HG03064 (cell line): ENCODE results near the gene CLCA2.

Source experiments
- ATAC-seq: cut with Tn5 transposase; IDR thresholded peaks from one replicate; pipeline ENCODE4 v1.9.1; 2021; ENCODE audit warnings: low read depth; ENCODE audit not compliant: unreplicated experiment

The CLCA2 gene

DNA sequence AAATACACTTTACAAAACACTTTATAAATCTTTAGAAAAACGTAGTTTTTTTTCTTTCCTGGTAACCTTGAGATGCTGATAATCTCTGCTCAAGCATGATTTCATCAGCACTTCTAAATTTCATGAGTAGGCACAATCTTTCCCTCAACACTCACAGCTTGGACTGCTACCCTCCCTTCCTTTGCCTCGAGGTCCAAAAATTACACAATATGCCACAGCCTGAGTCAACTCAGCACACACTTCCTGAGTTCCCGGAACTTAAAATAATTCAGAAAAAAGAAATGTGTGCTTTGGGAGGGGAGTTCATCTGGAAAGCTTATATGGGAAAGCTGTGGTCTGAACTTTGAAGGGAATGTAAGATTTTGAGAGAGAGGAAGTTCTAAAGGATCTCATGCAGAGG is 5.9 kb downstream of the CLCA2 start:
- ATAC-seq = no peak

GRCh38 chr1:86430376-86430775 is 6.4 kb downstream of the CLCA2 start:
- ATAC-seq = no peak

GRCh38 chr1:86434059-86434458 is 10.1 kb downstream of the CLCA2 start:
- ATAC-seq = no peak

DNA sequence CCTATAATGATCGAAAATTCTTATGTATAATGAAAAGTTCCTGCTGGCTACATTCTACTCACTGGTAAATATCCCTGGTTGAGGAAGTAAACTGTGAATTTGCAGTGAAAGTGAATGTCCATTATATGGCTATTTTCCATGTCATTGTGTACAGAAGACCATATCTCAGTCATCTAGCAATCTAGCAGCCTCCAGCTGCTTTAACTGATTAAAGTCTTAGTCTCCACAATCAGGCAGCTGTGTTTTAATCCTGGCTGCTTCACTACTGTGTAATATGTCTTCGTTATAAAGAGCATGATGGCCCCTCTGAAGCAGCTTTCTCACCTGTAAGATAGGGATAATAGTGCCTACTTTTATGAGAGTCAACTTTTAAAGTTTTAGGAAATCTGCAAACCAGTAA is 11.4 kb downstream of the CLCA2 start:
- ATAC-seq = no peak

DNA sequence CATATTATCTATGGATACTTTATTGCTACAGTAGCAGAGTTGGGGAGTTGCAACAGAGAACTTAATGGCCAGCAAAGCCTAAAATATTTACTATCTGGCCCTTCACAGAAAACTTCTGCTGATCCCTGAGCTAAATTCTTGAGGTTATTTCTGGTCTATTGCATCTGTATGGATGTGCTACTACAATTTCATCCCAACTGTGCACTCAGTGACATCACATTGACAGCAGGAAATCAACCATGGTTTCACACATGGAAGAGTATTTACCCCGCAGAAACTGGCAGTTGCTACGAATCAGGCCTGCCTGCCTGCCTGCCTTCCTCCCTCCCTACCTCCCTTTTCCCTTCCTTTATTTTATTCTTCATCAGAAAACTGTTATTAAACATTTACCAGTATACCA is 12.1 kb downstream of the CLCA2 start:
- no peak for ATAC-seq

DNA sequence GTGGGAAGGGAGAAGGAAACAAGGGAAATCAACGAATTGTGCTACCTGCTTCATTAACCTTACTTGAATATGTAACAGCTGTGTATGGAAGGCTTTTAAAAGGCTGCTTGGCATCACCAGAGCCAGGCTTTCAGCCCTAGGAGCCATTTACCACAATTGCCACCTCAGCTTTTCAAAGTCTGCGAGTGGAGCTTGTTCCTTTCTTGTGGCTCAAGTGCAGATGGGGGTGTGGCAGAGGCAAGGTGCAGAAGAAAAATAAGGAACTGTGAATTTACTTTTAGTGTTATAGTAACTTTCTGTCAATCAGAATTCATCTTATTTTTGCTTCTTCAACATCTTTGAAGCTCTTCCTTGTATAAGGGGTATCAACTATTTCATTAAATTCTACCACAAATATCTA is 17.6 kb downstream of the CLCA2 start:
- ATAC-seq = no peak

DNA sequence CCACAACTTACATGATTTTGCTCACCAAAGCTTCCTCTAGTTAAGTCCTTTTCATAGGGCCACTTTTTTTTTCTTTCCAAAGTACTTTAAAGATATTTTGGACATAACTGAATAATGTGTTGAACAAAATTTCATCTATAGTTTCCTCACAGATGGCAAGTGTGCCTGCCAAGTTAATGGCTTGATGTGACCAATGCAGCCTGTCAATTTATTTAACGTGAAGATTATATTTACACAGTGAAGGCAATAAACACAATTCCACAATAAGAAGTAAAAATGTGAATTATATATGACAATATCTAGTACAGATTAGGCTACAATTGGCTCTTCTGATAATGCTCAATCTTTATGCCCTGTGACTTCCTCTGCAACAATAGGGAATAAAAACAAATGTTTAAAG is 18.0 kb downstream of the CLCA2 start:
- ATAC-seq = no peak

DNA sequence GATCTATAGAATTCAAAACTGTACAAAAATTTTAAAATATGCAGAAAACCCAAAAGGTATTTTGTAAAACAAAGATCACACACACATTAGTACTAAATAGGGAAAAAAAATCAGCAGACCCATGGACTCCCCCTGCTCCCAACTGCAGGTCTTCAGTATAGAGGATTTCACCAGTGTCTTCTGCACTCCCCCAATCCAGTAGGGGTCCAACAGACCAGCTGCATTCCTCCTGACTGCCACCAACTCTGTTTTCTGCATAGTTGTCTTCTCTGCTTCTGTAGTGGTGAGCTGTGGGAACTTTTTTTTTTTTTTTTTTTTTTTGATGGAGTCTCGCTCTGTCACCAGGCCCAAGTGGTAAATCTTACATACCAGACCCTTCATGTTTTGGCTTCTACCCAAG is 21.9 kb downstream of the CLCA2 start:
- ATAC-seq = no peak

DNA sequence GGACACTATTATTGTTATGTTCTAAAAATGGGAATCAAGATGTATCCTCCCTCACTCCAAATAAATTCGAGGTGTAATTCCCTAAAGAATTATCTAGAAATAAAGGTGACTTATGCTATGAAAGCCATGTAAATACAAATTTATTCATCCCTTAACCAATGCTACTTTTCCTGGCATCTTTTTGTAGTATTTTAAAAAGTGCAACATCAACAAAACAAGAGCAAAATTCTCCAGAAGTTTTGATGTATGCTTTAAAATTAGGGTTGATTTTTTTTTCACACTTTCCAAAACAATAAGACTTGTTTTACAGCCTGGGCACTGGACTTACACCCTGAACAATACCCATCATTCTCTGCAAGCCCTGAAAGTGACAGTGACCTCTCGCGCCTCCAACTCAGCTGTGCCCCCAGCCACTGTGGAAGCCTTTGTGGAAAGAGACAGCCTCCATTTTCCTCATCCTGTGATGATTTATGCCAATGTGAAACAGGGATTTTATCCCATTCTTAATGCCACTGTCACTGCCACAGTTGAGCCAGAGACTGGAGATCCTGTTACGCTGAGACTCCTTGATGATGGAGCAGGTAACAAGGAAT is 23.3 kb downstream of the CLCA2 start:
- ATAC-seq = no peak

- no peak for ATAC-seq
Measured at GRCh38 chr1:86448670-86449069, 24.7 kb downstream of the CLCA2 start.

DNA sequence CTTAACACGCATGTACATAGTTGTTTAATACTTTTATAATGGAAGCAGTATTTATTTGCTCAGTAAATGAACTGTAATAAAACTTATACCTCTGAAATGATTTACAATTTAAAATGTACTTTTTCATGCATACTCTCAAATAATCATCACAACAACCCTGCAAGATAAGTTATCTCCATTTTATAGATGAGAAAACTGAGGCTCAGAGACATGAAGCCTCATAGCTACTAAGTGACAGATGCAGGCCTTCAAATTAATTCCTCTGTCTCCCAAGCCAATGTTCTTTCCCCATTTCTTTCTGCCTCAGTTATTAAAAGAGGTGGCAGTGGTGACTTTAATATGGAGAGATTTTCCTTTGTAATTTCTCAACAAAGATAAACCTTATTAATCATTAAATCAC is 25.1 kb downstream of the CLCA2 start:
- ATAC-seq = no peak

- no peak for ATAC-seq
Measured at GRCh38 chr1:86450847-86451246, 26.9 kb downstream of the CLCA2 start.

DNA sequence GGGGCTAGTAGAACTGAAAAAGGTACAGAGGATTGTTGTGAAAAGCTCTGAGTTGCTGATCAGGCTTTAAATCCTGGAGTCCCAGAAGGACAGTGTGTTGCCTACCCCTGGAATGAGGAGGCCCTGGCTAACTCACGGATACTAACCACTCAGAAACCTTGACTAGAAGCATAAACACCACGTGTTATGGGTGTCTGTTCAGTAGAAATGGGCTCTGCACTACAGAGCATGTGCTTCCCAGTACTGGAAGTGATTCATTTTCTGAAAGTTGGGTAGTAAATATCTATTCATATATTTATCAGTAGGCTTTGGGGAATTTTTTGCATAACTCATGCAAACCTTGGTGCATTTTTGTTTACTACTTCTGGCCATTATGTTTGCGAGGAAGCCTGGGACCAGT is 29.7 kb downstream of the CLCA2 start:
- no peak for ATAC-seq

DNA sequence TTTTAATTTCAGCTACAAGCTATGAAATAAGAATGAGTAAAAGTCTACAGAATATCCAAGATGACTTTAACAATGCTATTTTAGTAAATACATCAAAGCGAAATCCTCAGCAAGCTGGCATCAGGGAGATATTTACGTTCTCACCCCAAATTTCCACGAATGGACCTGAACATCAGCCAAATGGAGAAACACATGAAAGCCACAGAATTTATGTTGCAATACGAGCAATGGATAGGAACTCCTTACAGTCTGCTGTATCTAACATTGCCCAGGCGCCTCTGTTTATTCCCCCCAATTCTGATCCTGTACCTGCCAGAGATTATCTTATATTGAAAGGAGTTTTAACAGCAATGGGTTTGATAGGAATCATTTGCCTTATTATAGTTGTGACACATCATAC is 31.1 kb downstream of the CLCA2 start:
- no peak for ATAC-seq

DNA sequence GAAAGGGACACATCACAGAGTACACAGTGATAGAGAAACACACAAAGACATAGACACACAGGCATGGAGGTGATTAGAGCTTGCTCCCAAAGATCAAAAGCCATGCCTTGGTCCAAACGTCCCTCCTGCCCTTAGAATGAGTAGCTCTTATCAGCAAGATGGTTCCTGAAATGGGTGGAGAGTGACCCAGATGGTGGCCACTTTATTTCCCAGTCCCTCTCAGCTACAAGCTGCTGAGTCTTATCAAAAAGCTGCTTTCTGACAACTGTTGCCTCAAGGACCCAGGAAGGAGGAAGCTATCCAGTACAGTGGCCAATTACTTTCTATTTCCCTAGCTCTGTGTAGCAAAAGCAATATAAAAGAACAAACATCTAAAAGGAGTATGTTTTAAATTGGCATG is 37.0 kb downstream of the CLCA2 start:
- no peak for ATAC-seq

GRCh38 chr1:86461482-86461881 is 37.5 kb downstream of the CLCA2 start:
- no peak for ATAC-seq

GRCh38 chr1:86464819-86465218 is 40.8 kb downstream of the CLCA2 start:
- ATAC-seq = no peak

- ATAC-seq = no peak
Measured at GRCh38 chr1:86466109-86466844, 42.3 kb downstream of the CLCA2 start.

DNA sequence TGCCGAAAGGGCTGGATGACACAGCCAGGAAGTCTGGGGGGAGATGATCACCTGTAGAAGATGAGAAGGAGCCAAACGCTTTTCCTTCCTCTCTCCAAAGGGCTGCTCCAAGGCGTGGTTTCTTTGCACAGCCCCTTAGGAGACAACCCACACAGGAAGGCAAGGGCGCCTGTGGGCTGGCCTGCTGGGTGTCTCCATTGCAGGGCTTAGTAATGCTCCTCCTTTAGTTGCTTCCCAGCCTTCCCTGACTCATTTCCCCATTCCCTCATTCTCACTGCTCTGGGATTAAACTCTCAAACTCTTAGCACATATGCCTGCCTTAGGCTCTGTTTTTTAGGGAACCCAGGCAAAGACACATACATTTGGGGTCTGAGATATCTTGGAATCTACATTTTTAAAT is 43.0 kb downstream of the CLCA2 start:
- no peak for ATAC-seq

DNA sequence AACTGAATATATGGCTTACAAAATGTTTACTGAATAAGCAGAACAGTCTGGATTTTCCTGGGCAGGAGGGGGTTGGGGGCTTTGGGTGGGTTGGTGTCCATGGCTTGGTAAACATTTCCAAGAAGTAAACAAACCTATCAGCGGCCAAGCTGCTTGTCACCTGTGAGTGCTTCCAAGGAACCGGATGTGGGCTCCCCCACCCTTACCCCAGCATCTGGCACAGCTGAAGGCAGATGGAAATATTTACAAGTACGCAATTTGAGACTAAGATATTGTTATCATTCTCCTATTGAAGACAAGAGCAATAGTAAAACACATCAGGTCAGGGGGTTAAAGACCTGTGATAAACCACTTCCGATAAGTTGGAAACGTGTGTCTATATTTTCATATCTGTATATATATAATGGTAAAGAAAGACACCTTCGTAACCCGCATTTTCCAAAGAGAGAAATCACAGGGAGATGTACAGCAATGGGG is 44.6 kb downstream of the CLCA2 start, which contains the start of gene CLCA1:
Gene CLCA1 (plus strand): TSS at position 427 of the 477 bp plus-strand sequence. CDS start 45 bp downstream, at position 472.
- ATAC-seq = no peak

GRCh38 chr1:86470859-86471258 is 46.9 kb downstream of the CLCA2 start:
- no peak for ATAC-seq

GRCh38 chr1:86471291-86471690 is 47.3 kb downstream of the CLCA2 start:
- ATAC-seq = no peak
